Measurements from ENCODE around the gene ROR1. TPM values are rescaled to one million over a fixed set of nuclear protein-coding genes. Genes with fewer than 3 reads are reported as not detected.

ROR1 gene
- total and polyA plus RNA-seq, 9 of the 15 experiments (the other 6 are each of a cell fraction or from before 2014, with no cell fraction given), result 0.02 TPM; not detected in 8

- ChIA-PET CTCF (ENCODE audit: low intra/inter-chr PET ratio) (no interaction called here), POLR2A (no interaction called here)
- H3K27me3 ChIP-seq (ENCODE audit: control insufficient read depth in 2 of 2, insufficient read depth in 2 of 2, low read length in 2 of 2), result no peaks in the 10 kb centered on the region
- no peak overlapping the region for H3K27ac ChIP-seq (ENCODE audit: extremely low read depth, low read depth, low read length)
- no peaks in the 10 kb centered on the region for H3K9me1 ChIP-seq (ENCODE audit: control insufficient read depth, insufficient read depth, low read length)
- FAIRE-seq (no peak), ATAC-seq (no peak), DNase-seq (ENCODE audit: extremely low read depth in 1 of 4, low spot score in 3 of 4) (no peak)
- TF ChIP-seq NFATC3 (IDR thresholded peaks at IDR 0.05), result no peak
- no peak for TF ChIP-seq L3MBTL2 (IDR thresholded peaks at IDR 0.05)
- TF ChIP-seq CLOCK (CRISPR knock-in tag; IDR thresholded peaks at IDR 0.05; ENCODE audit: borderline replicate concordance), result no peak
- no peak for TF ChIP-seq PCBP2 (IDR thresholded peaks at IDR 0.05; ENCODE audit: low read depth, low read length, poor library complexity, severe bottlenecking)
- no peak for TF ChIP-seq RBM14 (IDR thresholded peaks at IDR 0.05; ENCODE audit: borderline replicate concordance, insufficient read depth, low read depth, low read length)
- TF ChIP-seq HDAC6 (IDR thresholded peaks at IDR 0.05; ENCODE audit: low read depth, low read length), result no peak
- no peak for TF ChIP-seq CBFA2T2 (conservative IDR thresholded peaks at IDR 0.05)
- no peak for TF ChIP-seq KDM1A (IDR thresholded peaks at IDR 0.05)
- no peak for TF ChIP-seq ZNF316 (IDR thresholded peaks at IDR 0.05)
- TF ChIP-seq KDM4B (IDR thresholded peaks at IDR 0.05; ENCODE audit: borderline replicate concordance in 2 of 2, low read depth in 1 of 2), result no peak
- TF ChIP-seq ZC3H4 (CRISPR knock-in tag; IDR thresholded peaks at IDR 0.05; ENCODE audit: borderline replicate concordance), result no peak
- no peak for TF ChIP-seq CHD4 (IDR thresholded peaks at IDR 0.05; ENCODE audit: insufficient read depth, insufficient replicate concordance, low read depth, low read length, poor library complexity, severe bottlenecking)
- TF ChIP-seq ATF6 (CRISPR knock-in tag; IDR thresholded peaks at IDR 0.05), result no peak
- no peak for TF ChIP-seq ZNF175 (CRISPR knock-in tag; IDR thresholded peaks at IDR 0.05; ENCODE audit: low read depth)
- 2% methylated on average over 3 of the region's 3 CpGs for WGBS (ENCODE audit: insufficient coverage, low coverage, missing lambda C conversion rate)
- H3K4me1 ChIP-seq (replicated peaks in 1 of 2; ENCODE audit: control insufficient read depth in 2 of 2, insufficient read depth in 2 of 2, low read length in 2 of 2), result no peaks in the 10 kb centered on the region
- in situ Hi-C loops (cut with MboI), result no loop called here
- intact Hi-C loops (cut with micrococcal nuclease), result no loop called here
- H3K9ac ChIP-seq (ENCODE audit: insufficient read depth in 1 of 2, low read depth in 2 of 2, low read length in 2 of 2), result no peak overlapping the region
- H2AFZ ChIP-seq (ENCODE audit: low read depth, low read length), result no peak overlapping the region
- no peak overlapping the region for H3K4me2 ChIP-seq (ENCODE audit: insufficient read depth, low read length)
- H3K79me2 ChIP-seq (ENCODE audit: control insufficient read depth, insufficient read depth, low read length), result no peaks in the 10 kb centered on the region
- no peaks in the 10 kb centered on the region for H4K20me1 ChIP-seq (replicated peaks; ENCODE audit: control insufficient read depth, insufficient read depth, low read length)
- no peak overlapping the region for H3K4me3 ChIP-seq
- BruUV-seq (replicated peaks), result no TSS peak
- H3K36me3 ChIP-seq (ENCODE audit: control insufficient read depth, insufficient read depth, low read length), result no peaks in the 10 kb centered on the region
- H3K9me3 ChIP-seq (replicated peaks; ENCODE audit: control insufficient read depth, insufficient read depth, low read depth, low read length), result no peaks in the 10 kb centered on the region
These were observed 316.6 kb downstream of the ROR1 start for GRCh38 chr1:64090436-64090835.
